ENCODE measurements around the gene DYRK1A.
"Not testable (repeated sequence)": the region's sequence is repeated elsewhere in the genome, so short reads cannot be mapped to it uniquely, and the experiment has no call there.

DYRK1A gene

DNA sequence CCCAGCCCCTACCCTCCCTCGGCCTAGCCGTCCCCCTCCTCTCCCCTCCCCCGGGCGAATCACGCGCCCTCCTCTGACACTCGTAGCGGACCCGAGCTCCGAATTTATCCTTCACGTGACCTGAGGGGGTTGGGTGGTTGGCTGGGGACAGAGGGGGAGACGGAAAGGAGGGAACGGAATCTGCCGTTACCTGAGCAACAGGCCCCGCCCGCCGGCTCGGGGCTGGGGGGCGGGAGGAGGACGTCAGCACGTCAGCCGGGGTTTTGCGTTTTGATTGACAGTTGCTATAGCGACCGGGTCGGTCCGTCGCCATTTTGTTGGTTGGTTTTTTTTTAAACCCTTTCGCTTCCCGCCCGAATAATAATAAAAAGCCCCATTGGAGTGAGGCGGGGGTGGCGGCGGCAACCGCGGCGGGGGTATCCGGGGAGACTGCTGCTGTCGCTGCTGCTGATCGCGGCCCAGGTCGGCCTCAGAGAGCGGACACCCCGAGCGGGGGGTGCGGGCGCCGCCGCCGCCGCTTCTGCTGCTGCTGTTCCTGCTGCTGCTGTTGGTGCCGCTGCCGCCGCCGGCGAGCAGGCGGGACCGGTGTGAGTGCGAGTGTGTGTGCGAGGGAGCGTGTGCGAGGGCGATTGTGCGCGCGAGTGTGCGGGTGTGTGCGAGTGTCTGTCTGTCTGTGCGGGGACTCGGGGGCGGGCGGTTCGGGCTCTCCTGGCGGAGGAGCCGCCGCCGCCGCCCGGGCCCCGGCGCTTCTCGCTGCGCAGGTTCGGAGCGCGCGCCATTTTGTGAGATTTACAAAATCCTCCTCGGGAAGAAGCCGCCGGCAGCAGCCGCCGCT lies at the start of gene DYRK1A:
Gene DYRK1A, plus strand, starts transcription at position 292 of the 835 bp plus-strand sequence. CDS start 53,602 bp downstream, outside the sequence.
- peak; percentile 84 to 95 (median 89) for DNase-seq (ENCODE audit: low read depth in 2 of 3, low spot score in 2 of 3)

DNA sequence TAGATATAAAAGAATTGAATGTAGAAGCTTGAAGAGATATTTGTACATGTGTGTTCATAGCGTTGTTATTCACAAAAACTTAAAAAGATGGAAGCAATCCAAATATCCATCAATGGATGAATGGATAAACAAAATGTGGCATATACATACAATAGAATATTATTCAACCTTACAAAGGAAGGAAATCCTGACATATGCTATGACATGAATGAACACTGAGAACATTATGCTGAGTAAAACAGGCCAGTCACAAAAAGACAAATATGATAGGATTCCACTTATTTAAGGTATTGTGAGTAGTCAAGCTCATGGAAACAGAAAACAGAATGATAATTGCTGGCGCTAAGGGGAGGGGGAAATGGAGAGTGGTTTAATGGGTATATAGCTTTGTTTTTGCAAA lies 47.0 kb upstream of the DYRK1A start:
- no peak for DNase-seq (ENCODE audit: low read depth in 2 of 3, low spot score in 2 of 3)

DNA sequence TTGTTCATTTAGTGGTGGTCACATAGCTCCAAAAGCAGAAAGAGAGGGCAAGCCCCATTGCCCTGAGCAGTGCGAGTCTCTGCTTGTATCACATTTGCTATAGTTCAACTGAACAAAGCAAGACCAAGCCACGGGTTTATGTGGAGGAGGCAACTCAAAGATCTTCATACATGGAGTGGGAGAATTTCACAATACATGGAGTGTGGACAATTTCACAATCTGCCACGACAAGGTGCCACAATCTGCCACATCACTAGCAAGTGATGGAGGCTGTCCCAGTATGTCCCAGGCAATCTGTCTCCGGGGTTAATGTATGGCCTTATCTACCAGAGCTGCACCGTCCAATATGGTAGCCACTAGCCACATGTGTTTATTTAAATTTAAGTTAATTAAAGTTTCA lies 44.5 kb upstream of the DYRK1A start:
- DNase-seq (ENCODE audit: low read depth in 2 of 3, low spot score in 2 of 3), result no peak

DNA sequence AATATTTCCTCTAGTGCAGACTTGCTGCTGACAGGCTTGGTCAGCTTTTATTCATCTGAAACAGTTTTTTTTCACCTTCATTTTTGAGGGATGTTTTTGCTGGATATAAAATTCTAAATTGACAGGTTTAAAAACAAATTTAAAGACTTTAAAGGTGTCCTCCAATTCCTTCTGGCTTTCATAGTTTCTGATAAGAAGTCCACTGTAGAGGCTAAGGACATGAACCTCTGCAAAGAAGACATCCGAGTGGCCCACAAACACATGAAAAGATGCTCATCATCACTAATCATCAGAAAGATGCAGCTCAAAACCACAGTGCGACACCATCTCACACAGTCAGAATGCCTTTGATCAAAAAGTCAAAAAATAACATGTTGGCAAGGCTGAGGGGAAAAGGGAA lies 42.0 kb upstream of the DYRK1A start:
- no peak for DNase-seq (ENCODE audit: low read depth in 2 of 3, low spot score in 2 of 3)

DNA sequence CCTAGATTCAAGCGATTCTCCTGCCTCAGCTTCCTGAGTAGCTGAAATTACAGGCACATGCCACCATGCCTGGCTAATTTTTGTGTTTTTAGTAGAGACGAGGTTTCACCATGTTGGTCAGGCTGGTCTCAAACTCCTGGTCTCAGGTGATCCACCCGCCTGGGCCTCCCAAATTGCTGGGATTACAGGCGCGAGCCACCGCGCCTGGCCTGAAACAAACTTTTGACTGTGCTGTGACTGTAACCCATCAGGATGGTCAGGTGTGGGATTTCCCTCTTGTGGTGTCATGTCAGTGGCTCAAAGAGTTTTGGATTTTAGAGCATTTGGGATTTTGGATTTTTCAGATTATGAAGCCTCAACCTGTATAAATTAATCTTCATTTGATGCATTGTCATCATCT lies 38.4 kb upstream of the DYRK1A start:
- not testable (repeated sequence) for DNase-seq (ENCODE audit: low read depth in 2 of 3, low spot score in 2 of 3)

DNA sequence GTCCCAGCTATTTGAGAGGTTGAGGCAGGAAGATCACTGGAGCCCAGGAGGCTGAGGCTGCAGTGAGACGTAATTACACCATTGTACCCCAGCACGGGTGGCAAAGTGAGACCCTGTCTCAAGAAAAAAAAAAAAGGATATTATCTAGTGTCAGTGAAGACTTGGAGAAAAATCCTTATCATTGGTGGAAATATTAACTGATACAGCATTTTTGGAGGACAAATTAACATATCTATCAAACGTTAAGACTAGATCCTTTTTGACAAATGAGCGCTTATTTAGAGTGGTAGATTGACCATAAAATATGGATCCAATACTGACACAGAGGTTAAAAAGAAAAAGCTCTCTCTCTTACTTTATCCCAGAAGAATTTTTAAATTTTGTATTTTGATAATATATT lies 35.2 kb upstream of the DYRK1A start:
- no peak for DNase-seq (ENCODE audit: low read depth in 2 of 3, low spot score in 2 of 3)

DNA sequence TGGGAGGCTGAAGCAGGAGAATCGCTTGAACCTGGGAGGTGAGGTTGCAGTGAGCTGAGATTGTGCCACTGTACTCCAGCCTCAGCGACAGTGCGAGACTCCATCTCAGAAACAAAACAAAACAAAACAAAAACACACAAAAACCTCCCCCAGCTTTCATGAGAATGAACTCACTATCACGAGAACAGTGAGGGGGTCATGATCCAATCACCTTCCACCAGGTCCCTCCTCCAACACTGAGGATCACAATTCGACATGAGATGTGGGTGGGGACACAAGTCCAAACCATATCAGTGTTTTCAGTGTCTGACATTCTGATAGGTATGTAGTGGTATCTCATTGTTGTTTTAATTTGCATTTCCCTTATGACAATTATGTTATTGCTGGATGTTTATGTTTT lies 31.5 kb upstream of the DYRK1A start:
- DNase-seq (ENCODE audit: low read depth in 2 of 3, low spot score in 2 of 3), result no peak

DNA sequence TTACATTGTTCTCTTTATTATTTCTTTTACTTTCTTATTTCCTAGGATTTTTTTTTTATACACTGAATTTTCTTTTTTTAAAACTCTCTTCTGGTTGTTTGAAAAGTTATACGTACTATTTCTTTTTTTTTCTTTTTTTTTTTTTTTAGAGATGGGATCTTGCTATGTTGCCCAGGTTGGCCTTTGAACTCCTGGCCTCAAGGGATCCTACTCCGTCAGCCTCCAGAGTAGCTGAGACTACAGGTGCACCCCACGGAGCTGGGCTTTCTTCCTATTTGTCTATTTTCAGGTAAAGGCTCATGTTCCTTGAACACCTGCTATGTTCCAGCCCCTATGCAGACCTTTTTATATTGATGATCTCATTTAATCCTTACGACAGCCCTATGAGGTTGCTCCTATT lies 29.4 kb upstream of the DYRK1A start:
- no peak for DNase-seq (ENCODE audit: low read depth in 2 of 3, low spot score in 2 of 3)

DNA sequence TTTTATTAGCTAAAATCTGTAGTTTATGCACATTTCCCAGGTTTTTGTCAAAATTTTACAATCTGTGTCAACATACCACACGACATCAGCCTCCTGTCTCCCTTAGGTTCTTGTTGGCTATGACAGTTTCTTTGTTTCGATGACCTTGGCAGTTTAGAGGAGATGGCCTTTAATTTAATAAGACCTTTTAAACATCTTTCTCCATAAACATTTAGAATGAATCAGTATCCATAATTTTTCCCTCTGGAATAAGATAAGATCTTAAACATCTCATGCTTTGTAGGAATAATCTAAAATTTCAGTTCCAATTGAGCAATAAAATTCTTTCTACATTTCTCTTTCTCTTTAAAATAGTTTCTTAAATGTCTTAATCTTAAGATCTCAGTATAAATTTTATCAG lies 28.7 kb upstream of the DYRK1A start:
- DNase-seq (ENCODE audit: low read depth in 2 of 3, low spot score in 2 of 3), result no peak

DNA sequence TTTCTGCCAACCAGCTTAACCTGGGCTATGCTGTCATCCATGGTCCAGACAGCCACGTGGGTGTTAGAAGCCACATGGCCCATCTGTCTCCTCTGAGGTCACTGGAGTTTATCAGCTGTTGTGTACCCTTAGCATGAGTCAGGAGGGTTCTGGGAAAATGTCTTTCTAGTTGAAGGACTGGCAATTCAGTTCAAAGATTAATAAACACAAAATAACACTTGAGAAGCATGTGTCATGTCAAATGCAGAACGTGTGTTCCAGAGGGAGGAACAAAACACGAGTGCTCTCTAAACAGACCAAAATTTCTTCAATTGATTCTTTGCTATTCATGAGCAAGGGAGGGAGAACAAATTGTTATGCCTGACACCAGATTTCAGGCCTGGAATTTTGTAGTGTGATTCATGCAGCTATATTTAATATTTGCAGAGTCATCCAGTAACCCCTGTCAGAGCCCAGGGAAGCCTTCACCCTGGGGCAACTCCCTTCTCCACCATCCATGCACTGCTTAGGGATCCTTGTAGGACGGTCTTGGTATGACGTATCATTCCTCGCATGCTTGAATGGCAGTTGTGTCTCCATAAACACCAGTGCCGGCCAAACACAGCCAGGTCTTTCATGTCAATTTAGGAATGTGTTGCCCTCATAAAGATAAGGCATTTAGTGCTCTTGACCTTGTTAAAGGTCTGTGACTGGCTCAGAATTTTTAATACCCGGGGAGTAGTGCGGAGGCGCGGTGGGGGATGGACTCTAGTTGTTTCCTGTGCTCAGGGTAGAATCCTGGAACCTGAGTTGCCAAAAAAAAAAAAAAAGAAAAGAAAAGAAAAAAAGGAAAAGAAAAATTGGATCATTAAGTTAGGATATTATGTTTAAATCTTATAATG lies 27.7 kb upstream of the DYRK1A start:
- DNase-seq (ENCODE audit: low read depth in 2 of 3, low spot score in 2 of 3), result no peak

DNA sequence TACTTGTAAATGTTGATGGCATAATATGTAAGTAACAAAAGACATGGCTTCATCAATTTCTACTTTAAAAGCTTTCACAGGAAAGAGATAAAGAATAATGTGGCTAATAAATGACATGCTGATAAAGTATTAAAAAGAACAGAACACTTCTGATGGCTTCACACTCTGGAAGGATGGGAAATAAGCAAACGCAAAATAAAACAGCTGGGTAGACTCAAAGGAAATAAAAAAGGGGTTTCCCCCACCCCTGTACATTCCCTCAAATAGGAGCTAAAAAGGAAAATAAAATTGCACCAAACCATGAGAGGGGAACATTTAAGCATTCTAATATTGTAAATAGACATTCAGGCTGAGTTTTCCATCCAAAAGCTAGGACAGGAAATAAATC lies 27.0 kb upstream of the DYRK1A start:
- no peak for DNase-seq (ENCODE audit: low read depth in 2 of 3, low spot score in 2 of 3)

DNA sequence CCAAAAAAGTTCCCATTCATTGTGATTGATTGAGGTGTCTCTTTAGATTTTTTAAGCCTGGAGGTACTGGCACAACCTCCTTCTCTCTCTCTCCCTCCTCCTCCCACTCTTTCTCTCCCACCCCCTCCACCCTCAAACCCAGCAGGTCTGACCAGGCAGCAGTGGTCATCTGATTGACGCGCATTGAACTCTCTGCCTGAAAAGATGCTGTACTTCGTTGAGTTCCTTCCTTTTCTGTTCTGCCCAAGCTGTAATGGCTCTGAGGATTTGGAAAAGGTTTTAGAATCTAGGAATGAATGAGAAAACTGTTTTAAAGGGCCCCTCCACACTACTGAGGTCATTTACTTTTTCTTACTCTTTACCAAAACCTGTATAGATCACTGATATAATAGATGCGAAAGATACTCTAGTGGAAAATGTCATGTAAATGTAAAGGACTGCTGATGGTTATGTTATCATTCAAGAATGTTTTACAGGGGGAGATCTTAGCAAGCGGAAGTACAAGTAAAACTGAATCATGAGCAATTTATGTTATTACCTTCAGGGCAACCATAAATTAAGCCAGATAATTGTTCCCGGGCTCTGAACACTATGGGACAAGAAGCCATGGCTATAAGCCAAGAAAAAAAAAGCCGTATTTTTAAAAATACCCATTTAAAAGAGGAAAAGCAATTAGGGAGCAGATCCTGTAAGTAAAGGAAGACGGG lies 25.2 kb upstream of the DYRK1A start:
- DNase-seq (ENCODE audit: low read depth in 2 of 3, low spot score in 2 of 3), result no peak

DNA sequence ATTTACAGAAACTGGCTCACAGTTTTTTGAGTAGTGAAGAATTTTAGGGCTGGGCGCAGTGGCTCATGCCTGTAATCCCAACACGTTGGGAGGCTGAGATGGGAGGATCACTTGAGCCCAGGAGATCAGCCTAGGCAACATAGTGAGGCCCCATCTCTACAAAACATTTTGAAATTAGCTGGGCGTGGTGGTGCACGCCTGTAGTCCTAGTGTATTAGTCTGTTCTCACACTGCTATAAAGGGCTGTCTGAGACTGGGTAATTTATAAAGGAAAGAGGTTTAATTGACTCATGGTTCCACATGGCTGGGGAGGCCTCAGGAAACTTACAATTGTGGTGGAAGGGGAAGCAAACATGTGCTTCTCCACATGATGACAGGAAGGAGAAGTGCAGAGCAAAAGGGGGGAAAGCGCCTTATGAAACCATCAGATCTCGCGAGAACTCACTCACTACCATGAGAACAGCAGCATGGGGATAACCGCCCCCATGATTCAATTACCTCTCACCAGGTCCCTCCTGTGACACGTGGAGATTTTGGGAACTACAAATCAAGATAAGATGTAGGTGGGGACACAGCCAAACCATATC lies 24.4 kb upstream of the DYRK1A start:
- DNase-seq (ENCODE audit: low read depth in 2 of 3, low spot score in 2 of 3), result no peak

DNA sequence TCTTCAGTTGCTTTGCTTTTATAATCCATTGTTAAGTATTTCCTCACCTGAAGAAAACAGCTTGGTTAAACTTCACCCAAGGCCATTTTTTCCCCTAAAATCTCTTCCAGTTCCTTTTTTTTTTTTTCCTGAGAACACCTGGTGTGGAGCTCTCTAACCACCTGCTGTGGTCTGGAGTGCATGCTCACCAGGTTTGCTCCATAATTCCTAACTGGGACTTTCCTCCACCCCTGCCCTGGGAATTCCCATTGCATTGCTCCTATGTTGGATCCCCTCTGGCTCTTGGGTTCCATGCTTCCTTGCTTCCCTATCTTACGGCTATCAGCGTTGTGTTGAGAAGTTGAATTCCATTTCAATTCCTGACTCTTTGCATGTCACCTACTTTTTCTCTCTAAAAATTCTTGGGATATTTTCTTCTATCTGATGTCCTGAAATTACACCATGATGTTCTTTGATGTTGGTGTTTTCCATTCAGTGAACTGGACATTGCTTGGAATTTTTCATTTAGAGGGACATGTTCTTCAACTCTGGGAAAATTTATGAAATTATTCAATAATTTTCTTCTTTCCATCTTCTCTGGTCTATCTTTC lies 19.6 kb upstream of the DYRK1A start:
- no peak for DNase-seq (ENCODE audit: low read depth in 2 of 3, low spot score in 2 of 3)

DNA sequence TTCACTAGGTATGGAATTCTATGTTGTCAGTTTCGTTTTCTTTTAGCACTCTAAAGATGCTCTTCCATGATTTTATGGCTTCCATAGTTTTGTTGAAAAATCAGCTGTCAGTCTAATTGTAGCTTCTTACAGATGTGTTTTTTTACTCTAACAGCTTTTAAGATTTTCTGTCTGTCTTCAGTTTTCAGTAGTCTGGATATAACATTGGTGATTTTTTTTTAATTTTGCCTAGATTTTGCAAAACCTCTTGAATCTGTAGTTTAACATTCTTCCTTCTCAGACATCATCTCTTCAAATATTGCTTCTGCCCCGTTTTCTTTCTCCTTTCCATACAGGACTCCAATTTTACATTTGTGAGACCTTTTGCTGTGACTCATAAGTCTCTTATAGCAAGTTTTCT lies 17.9 kb upstream of the DYRK1A start:
- no peak for DNase-seq (ENCODE audit: low read depth in 2 of 3, low spot score in 2 of 3)

DNA sequence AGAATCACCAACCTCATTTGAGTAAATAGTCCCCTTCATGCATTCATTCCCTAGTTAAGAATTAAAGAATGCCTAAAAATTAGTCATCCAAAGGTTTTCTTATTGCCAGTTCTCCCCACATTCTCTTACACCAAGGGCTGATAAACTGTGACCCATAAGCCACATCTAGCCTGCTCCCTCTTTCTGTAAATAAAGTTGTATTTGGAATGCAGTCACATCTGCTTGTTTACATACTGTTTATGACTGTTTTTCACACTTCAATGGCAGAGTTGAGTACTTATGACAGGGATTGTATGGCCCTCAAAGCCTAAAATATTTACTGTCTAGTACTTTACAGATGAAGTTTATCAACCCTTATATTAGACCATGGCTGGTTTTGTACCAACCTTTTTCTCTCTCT lies 16.1 kb upstream of the DYRK1A start:
- no peak for DNase-seq (ENCODE audit: low read depth in 2 of 3, low spot score in 2 of 3)

DNA sequence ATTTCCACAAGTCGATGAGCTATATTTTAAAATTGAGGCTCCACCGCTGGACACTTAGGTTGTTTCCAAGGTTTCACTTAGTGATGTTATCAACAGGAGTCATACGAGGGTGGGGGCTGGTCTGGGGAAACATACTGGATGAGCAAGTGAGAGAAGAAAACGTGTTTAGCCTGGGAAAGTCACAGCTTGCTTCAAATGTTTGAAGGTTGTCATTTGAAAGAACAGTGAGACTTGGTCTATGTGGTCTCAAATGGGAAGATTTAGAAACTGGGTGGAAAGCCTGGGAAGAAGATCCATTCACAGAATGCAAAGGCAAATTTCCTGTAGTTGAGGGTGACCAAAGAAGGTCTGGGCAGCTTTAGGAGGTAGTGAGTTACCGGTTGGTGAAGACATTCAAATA lies 9.9 kb upstream of the DYRK1A start:
- no peak for DNase-seq (ENCODE audit: low read depth in 2 of 3, low spot score in 2 of 3)

DNA sequence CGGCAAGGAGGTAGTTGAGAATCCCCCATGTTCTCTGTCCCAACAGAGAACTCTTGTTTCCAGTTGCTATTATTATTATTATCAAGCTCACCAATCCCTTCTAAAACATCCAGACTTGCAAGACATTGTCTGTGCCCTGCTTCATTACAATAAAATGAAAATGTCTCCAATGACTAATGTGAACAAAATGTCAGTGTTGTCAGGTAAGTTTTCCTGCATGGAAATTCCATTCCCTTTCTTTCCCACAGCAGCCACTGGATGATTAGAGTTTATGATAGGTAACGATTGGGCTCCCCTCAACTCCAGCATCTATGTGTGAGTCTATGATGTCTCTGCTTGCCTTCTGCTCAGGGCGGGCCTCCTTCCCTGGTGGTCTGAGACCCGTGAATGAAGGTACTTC lies 8.9 kb upstream of the DYRK1A start:
- DNase-seq (ENCODE audit: low read depth in 2 of 3, low spot score in 2 of 3), result no peak

DNA sequence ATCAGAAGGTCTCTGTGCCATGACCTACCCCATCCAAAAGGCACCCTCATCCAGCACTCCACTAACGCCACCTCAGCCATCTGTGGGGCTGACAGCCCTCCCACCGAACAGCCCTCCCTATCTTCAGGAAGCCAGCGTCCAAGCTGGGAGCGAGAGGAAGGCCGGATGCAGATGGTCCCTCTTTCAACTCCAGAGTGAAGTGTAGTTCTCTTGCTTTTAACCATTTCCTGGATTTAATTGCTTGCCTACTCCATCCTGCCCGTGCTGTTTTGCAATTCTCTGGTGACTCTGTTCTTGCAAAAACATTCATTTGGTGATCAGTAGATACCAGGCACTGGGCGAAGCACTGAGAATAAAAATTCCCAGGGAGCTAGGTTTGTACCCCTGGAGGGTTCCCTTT lies 8.2 kb upstream of the DYRK1A start:
- DNase-seq (ENCODE audit: low read depth in 2 of 3, low spot score in 2 of 3), result no peak

DNA sequence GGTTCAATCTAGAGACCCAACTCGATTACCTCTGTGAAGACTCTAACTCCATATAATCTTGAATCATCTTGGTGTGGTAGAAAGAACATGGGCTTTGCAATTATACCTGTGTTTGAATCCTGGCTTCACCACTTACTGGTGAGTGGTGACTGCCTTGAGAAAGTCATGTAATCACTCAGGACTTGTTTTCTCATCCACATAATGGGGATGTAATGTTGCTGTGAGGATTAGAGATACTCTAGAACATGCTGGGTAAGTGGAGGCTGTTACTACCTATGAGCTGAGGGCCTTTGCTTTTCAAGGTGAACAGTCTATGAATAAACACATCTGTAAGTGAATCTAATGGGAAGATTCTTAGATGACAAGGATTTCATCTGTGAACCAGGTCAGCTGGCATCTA lies 2.6 kb upstream of the DYRK1A start:
- DNase-seq (ENCODE audit: low read depth in 2 of 3, low spot score in 2 of 3), result no peak

DNA sequence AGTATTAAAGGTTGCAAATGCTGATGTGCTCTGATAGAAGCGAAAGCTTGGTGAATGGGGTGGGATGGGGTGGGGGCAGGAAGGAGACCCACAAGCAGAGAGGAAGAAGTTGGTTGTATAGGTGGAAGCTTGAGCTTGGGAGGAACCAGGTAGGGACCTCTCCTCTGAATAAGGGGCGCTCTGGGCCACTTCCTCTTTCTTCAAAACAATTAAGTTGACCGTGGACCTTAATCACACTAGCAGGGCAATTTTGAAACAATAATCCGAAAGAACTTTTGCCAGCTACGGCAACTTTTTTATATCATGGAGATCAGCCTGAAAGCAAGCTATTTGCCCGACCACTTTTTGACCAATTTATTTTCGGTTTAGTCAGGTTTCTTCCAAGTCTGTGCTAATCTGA lies 1.9 kb upstream of the DYRK1A start:
- DNase-seq (ENCODE audit: low read depth in 2 of 3, low spot score in 2 of 3), result no peak

All from activated CD8-positive, alpha-beta memory T cell treated with anti-CD3 and anti-CD28 coated beads for 48 hours (primary cell).